ENCODE results near the gene NETO2.

DNA sequence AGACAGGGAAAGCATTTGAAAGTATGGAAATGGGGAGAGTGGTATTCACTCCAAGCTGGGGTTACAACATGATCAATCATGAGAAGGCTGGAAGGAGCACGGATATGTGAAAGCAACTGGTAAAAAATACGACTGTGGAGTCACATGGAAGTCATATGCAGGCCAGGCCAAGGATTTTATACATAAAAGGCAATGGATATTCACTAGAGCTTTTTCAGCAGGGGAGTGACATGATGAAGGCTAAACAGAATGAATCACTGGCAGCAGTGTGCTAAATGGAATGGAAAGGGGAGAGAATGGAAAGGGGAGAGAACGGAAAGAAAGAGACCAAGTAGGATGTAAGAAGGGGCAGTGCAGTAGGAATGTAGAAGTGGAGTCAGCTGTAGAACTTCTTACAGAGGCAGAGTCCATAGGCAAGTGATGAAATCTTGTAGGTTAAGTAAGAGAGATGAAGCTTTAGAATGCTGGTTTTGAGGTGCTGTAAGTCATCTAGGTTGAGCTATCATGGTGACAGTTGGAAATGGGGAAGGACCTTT, 13.0 kb upstream of the NETO2 start:
- TF ChIP-seq GLIS3 (CRISPR knock-in tag; IDR thresholded peaks at IDR 0.05) (no peak), ZFP30 (CRISPR knock-in tag; IDR thresholded peaks at IDR 0.05) (no peak), ZC3H10 (CRISPR knock-in tag; IDR thresholded peaks at IDR 0.05) (no peak), ZNF8 (CRISPR knock-in tag; IDR thresholded peaks at IDR 0.05) (no peak), ZFP3 (CRISPR knock-in tag; IDR thresholded peaks at IDR 0.05) (no peak), ESRRG (CRISPR knock-in tag; IDR thresholded peaks at IDR 0.05) (no peak), PATZ1 (CRISPR knock-in tag; IDR thresholded peaks at IDR 0.05; ENCODE audit: borderline replicate concordance) (no peak), BACH2 (CRISPR knock-in tag; IDR thresholded peaks at IDR 0.05; ENCODE audit: borderline replicate concordance) (no peak), TSHZ2 (CRISPR knock-in tag; IDR thresholded peaks at IDR 0.05) (no peak), CREB5 (CRISPR knock-in tag; IDR thresholded peaks at IDR 0.05; ENCODE audit: low read depth) (no peak)
